HG03469 (cell line): Measurements from ENCODE around the gene NMU.
"Not testable (repeated sequence)": the region's sequence is repeated elsewhere in the genome, so short reads cannot be mapped to it uniquely, and the experiment has no call there.

Source experiments
- ATAC-seq: cut with Tn5 transposase; IDR thresholded peaks from one replicate; pipeline ENCODE4 v1.9.1; 2021; ENCODE audit warnings: mild to moderate bottlenecking, moderate library complexity, moderate number of reproducible peaks; ENCODE audit not compliant: unreplicated experiment

NMU gene

DNA sequence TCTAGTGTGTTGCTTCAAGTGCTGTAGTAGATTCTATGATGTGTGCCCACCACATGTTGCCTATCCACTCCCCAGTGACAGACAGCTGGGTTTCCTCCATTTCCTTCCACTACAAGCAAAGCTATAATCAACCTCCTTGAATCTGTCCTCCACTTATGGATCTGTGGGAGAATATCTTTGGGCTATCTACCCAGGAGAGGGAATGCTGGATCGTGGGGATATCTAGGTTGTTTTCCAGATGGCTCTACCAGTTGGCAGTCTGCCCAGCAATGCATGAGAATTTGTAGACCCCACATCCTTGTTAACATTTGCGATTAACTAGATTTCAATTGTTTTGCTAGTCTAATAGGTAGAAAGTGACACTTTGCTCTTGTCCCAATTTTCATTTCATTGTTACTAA is 10.3 kb downstream of the NMU start:
- no peak for ATAC-seq

GRCh38 chr4:55624063-55624462 is 12.0 kb downstream of the NMU start:
- not testable (repeated sequence) for ATAC-seq

- no peak for ATAC-seq
Observed at GRCh38 chr4:55618546-55619143, 17.5 kb downstream of the NMU start.

GRCh38 chr4:55617587-55618197 is 18.4 kb downstream of the NMU start:
- ATAC-seq, result peak; percentile 99

- no peak for ATAC-seq
Observed at GRCh38 chr4:55615008-55615407, 21.1 kb downstream of the NMU start.

DNA sequence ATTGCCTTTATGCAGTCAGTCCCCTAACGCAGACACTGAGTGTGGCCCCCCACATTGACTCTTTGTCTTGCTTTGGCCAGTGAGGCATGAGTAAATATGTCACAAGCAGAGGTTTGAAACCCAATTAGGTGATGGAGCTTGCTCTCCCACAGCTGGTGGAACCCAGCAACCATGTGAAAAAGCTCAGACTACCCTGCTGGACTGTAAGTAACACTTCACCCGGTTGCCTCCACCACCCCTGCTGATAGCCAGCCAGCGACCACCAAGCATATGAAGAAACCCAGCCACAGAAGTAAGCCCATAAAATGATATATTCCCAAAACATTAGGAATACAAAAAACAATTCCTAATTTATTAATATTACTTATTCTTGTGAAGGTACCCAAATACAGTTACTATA is 22.5 kb downstream of the NMU start:
- no peak for ATAC-seq

- no peak for ATAC-seq
Observed at GRCh38 chr4:55612341-55612740, 23.8 kb downstream of the NMU start.

DNA sequence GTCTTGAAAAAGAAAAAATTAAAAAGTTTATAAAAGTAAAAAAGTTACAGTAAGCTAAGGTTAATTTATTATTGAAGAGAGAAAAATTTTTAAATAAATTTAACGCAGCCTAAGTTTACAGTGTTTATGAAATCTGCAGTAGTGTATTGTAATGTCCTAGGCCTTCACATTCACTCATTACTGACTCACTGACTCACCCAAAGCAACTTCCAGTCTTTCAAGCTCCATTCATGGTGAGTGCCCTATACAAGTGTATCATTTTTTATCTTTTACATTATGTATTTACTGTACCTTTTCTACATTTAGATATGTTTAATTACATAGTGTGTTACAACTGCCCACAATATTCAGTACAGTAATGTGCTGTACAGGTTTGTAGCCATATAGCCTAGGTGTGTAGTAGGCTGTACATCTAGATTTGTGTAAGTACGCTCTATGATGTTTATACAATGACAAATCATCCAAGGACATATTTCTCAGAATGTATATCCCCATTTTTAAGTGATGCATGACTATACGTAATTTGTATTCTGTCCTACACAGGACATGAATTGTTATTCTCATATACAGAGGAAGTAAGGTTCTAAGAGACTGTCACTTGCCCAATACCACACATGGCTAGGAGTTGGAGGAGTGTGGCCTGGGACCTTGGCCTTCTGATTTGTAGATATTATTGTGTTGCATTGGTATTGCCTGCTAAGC is 24.6 kb downstream of the NMU start:
- no peak for ATAC-seq

DNA sequence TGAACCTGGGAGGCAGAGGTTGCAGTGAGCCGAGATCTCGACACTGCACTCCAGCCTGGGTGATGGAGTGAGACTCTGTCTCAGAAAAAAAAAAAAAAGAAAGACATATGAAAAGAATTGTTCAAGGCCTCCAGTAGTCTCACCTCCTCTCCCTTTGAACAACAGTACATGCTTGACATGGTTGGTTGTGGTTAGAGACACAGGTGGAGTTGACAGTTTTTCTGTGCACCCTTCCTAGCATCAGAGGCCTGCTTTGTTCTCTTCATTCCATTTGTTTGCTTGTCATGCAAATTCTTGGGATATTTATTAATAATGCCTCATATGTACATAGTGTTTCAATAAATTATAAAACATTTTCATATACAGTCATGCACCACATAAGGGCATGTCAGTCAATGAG is 25.7 kb downstream of the NMU start:
- no peak for ATAC-seq

DNA sequence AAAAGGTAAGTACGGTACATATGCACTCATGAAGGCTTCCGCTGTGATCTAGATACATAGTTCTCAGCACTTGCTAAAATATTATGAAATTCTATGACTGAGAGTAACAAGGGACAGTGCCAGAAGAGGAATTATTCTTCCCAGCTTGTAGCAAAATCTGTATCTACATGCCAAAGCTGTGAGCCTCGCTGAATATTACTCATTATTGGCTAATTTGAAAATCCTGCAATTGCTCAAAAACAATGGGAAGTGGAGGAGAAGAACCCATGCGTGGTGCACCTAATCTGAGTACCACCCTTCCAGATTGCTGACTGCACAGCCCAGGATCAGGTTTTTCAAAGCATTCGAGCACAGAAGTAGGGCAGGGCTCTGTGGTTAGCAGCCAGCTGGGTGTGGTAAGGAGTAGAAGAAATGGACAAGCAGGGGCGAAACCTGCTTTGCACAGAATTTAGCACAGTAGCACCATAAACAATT is 26.7 kb downstream of the NMU start:
- ATAC-seq, result no peak

- ATAC-seq, result no peak
Observed at GRCh38 chr4:55608591-55608990, 27.5 kb downstream of the NMU start.

DNA sequence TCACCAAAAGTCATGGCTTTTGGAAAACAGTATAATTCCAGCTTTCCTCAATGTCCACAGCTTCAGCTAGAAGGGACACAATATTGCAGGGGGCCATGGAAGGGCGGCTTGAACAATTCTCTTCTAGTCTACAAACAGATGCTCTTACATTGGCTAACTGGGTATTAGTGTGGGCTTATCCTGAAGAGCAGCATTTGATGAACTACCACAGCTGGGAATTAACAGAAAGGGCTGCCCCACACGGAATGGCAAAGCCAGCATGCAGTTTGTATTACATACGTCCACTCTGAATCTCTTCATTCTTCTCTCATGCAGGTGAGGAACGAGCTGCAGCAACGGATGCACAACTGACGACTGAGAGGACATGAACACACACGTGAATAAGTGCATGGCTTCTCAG is 31.1 kb downstream of the NMU start:
- no peak for ATAC-seq

DNA sequence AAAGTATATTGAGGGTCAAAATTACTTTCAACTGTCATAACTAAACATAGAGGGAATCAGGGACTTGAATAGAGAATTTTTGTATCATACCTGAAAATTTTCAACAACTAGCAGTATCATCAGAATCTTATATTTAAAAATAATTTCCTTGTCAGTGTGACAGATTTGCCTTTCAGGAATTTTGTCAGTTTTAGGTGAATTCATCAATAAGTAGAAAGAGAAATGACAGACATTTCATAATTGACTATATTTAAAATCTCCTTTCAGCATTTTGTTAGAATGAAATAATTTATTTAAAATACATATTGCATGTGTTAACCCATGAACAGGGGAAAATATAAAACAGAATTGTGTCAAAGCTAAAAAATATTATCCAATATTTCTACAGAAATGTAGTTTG is 35.5 kb downstream of the NMU start:
- no peak for ATAC-seq

GRCh38 chr4:55598641-55599040 is 37.5 kb downstream of the NMU start:
- no peak for ATAC-seq

GRCh38 chr4:55592014-55592413 is 44.1 kb downstream of the NMU start, which contains the start of gene PDCL2:
PDCL2 (minus strand) TSS chr4:55592245; CDS start chr4:55592109, 136 bp downstream.
- ATAC-seq, result no peak

DNA sequence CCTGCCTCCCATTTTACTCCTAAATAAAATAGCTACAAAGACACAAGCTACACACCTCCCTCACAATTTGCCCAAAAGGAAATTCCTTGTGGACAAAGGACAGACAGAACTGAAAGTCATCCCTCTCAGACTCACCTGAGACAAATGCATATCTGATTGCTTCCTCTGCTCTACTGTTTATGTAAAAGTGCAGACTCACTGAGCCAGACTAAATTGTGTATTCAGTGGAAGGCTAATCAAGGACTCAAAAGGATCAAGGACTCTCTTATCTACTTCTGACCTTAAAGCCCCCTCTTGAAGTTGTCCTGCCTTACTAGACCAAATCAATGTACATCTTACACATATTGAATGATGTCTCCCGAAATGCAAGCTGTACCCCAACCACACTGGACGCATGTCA is 47.9 kb downstream of the NMU start:
- ATAC-seq, result no peak

- not testable (repeated sequence) for ATAC-seq
Observed at GRCh38 chr4:55582773-55583172, 53.3 kb downstream of the NMU start.

DNA sequence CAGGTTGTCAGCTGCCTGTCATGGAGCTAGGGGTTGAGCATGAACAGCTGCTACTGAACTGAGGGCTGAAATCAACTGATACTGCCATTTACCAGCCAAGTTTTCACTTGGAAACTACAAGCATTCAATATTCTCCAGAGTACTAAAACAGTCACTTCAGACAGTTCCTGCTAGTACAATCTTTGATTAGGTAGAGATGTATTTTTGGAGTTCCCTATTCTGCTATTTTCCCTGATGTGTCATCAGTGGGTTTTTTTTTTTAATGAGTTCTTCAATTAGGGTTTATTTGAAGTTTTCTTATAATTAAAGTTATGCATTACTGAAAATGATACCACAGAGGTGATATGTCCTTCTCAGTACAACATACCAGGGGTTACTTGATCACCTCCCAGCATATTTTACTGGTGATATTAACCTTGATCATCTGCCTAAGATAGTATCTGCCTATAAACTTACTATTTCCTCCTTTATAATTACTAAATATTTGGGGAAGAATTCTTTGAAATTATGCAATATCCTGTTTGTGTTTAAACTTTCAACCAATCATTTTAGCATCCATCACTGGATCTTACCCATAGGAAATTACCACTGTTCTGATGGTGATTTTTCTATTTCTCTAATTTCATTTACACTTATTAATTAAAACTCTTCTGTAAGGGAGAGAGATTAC is 57.6 kb downstream of the NMU start:
- no peak for ATAC-seq

- ATAC-seq, result no peak
Observed at GRCh38 chr4:55575513-55575912, 60.6 kb downstream of the NMU start.

- ATAC-seq, result no peak
Observed at GRCh38 chr4:55574252-55574651, 61.8 kb downstream of the NMU start.

- no peak for ATAC-seq
Observed at GRCh38 chr4:55571806-55572205, 64.3 kb downstream of the NMU start.
